Lung (tissue), 12 donors: ENCODE data around the gene IFITM10. TPM values are rescaled to one million over a fixed set of nuclear protein-coding genes. Genes with fewer than 3 reads are reported as not detected.

Experiments used
- ATAC-seq: fragments of 200-7000 bp; cut with Tn5 transposase; one replicate; pipeline ENCODE4 v1.9.1; 2020; ENCODE audit warnings: moderate number of reproducible peaks; ENCODE audit not compliant: insufficient read depth, low FRiP score
- DNase-seq, 3 donors: peaks; one replicate each; pipeline ENCODE4 v3.0.0-alpha.2; 2013 to 2017
- H3K27ac ChIP-seq, 2 donors: one replicate each; pipeline ENCODE4 v1.5.1; 2013; ENCODE audit warnings: mild to moderate bottlenecking in 2 of 2, moderate library complexity in 2 of 2, control low read depth in 1 of 2, inconsistent platforms in 1 of 2, low read depth in 1 of 2, low read length in 1 of 2
- H3K27me3 ChIP-seq, 3 donors: one replicate each; pipeline ENCODE4 v1.5.1; 2013; ENCODE audit warnings: low read length in 2 of 3; ENCODE audit not compliant: control insufficient read depth in 3 of 3, insufficient read depth in 3 of 3
- H3K36me3 ChIP-seq, 4 donors: one replicate each; pipeline ENCODE4 v1.5.1; 2013; ENCODE audit warnings: low read length in 4 of 4, mild to moderate bottlenecking in 1 of 4, moderate library complexity in 1 of 4; ENCODE audit not compliant: control insufficient read depth in 4 of 4, insufficient read depth in 4 of 4
- H3K4me1 ChIP-seq, 5 donors: one replicate each; pipeline ENCODE4 v1.5.1; 2013; ENCODE audit warnings: low read length in 5 of 5, mild to moderate bottlenecking in 2 of 5, moderate library complexity in 1 of 5; ENCODE audit not compliant: control insufficient read depth in 5 of 5, insufficient read depth in 5 of 5
- H3K4me3 ChIP-seq: one replicate; pipeline ENCODE4 v1.5.1; 2013; ENCODE audit warnings: mild to moderate bottlenecking, control low read depth, moderate library complexity
- H3K9ac ChIP-seq, 2 donors: one replicate each; pipeline ENCODE4 v1.5.1; 2013; ENCODE audit warnings: low read length in 2 of 2, control low read depth in 1 of 2; ENCODE audit not compliant: insufficient read depth in 1 of 2
- H3K9me3 ChIP-seq, 4 donors: one replicate each; pipeline ENCODE4 v1.5.1; 2013; ENCODE audit warnings: low read length in 3 of 4, mild to moderate bottlenecking in 1 of 4, moderate library complexity in 1 of 4; ENCODE audit not compliant: control insufficient read depth in 4 of 4, insufficient read depth in 3 of 4
- CTCF ChIP-seq: IDR thresholded peaks from 2 replicates; pipeline ENCODE4 v1.5.1; 2012; ENCODE audit warnings: mild to moderate bottlenecking; ENCODE audit errors: control extremely low read depth, extremely low read depth
- WGBS, 2 donors: extraction: QIAGEN DNeasy Blood & Tissue Kit; methylation state at CpG; one replicate each; pipeline ENCODE4 v1.1.7; 2013; 5-methylcytosine and 5-hydroxymethylcytosine counted together
- polyA plus RNA-seq, 2 donors: library from polyadenylated mRNA; stranded (reverse); fragments of 200-250 nt; gene quantifications; one replicate each; pipeline ENCODE4 v1.2.1, GENCODE V29; 2013
- total RNA-seq, 2 donors: library from RNA; depleted of rRNA in 1 of 2; stranded (reverse); fragments of >200 nt in 1 of 2; gene quantifications; one replicate each; pipeline ENCODE4 v1.2.1, GENCODE V29; 2014 to 2021
- donor health status: control.
- donor health status: control.
- donor health status: Bipolar disorder and iron deficiency.
- donor health status: healthy.
- donor health status: DM: yes; HTN: yes; CAD: no.

Gene IFITM10
- total and polyA plus RNA-seq, 4 donors, result 0.40 to 18.8 (median 2.7) TPM

- Histone ChIP-seq H3K36me3 (no peaks in the 10 kb centered on the region), H3K9ac (no peak overlapping the region), H3K27ac (no peak overlapping the region), H3K4me3 (no peak overlapping the region), H3K9me3 (no peaks in the 10 kb centered on the region), H3K27me3 (peaks cover 0 to 4% (median 3%) of the 10 kb centered on the region in 3 donors), H3K4me1 (no peaks in the 10 kb centered on the region)
- WGBS, 2 donors, result 34 to 46% methylated on average over 3 of the region's 3 CpGs
- DNase-seq (no peak), ATAC-seq (no peak)
- TF ChIP-seq CTCF, result no peak
These were observed 42.7 kb upstream of the IFITM10 start for GRCh38 chr11:1793081-1793480.

GRCh38 chr11:1792461-1792860 lies 42.1 kb upstream of the IFITM10 start:
- no peaks in the 10 kb centered on the region for H3K9me3 ChIP-seq
- no peak for TF ChIP-seq CTCF
- H3K4me1 ChIP-seq, result no peaks in the 10 kb centered on the region
- H3K27me3 ChIP-seq, result peaks cover 0 to 4% (median 3%) of the 10 kb centered on the region in 3 donors
- no peak overlapping the region for H3K9ac ChIP-seq
- H3K27ac ChIP-seq, result no peak overlapping the region
- WGBS, 2 donors, result 50 to 65% methylated on average over 12 of the region's 12 CpGs
- H3K4me3 ChIP-seq, result no peak overlapping the region
- ATAC-seq, result no peak
- H3K36me3 ChIP-seq, result no peaks in the 10 kb centered on the region
- no peak for DNase-seq

GRCh38 chr11:1791912-1792311 lies 41.5 kb upstream of the IFITM10 start:
- TF ChIP-seq CTCF, result no peak
- Histone ChIP-seq H3K9ac (no peak overlapping the region), H3K27me3 (peaks cover 0 to 3% (median 3%) of the 10 kb centered on the region in 3 donors), H3K36me3 (no peaks in the 10 kb centered on the region), H3K4me1 (no peaks in the 10 kb centered on the region), H3K27ac (no peak overlapping the region), H3K9me3 (no peaks in the 10 kb centered on the region), H3K4me3 (no peak overlapping the region)
- ATAC-seq (no peak), DNase-seq (no peak)
- WGBS, 2 donors, result 83 to 85% methylated on average over 6 of the region's 6 CpGs

GRCh38 chr11:1786466-1786865 lies 36.1 kb upstream of the IFITM10 start:
- peaks cover 0 to 3% (median 0%) of the 10 kb centered on the region in 3 donors for H3K27me3 ChIP-seq
- H3K36me3 ChIP-seq, result no peaks in the 10 kb centered on the region
- H3K4me3 ChIP-seq, result no peak overlapping the region
- no peaks in the 10 kb centered on the region for H3K9me3 ChIP-seq
- DNase-seq (no peak), ATAC-seq (no peak)
- TF ChIP-seq CTCF, result no peak
- H3K4me1 ChIP-seq, result no peaks in the 10 kb centered on the region
- no peak overlapping the region for H3K27ac ChIP-seq
- 94 to 95% methylated on average over 4 of the region's 4 CpGs for WGBS, 2 donors
- H3K9ac ChIP-seq, result no peak overlapping the region
